Right renal cortex interstitium (tissue), 3 donors: Measurements from ENCODE around the gene SPAG7. TPM values are rescaled to one million over a fixed set of nuclear protein-coding genes. Genes with fewer than 3 reads are reported as not detected.

ENCODE experiments used
- DNase-seq, 3 donors: peaks; one replicate each; pipeline ENCODE4 v3.0.0-alpha.2; 2013; ENCODE audit warnings: low read depth in 3 of 3, low spot score in 2 of 3
- polyA plus RNA-seq, 3 donors: library from polyadenylated mRNA; unstranded; fragments of 120-200 nt; gene quantifications; one replicate each; pipeline ENCODE4 v1.2.1, GENCODE V29; 2013; ENCODE audit not compliant: insufficient read length in 3 of 3

The SPAG7 gene
- 100 to 1,000 TPM; 103 to 107 (median 104) TPM for polyA plus RNA-seq

- DNase-seq, result peak; percentile 94 to 99 (median 99)
These were observed at the start of gene SPAG7 for GRCh38 chr17:4967539-4968485. Gene SPAG7 (minus strand): TSS chr17:4967817. CDS start chr17:4967804, 13 bp downstream.

DNA sequence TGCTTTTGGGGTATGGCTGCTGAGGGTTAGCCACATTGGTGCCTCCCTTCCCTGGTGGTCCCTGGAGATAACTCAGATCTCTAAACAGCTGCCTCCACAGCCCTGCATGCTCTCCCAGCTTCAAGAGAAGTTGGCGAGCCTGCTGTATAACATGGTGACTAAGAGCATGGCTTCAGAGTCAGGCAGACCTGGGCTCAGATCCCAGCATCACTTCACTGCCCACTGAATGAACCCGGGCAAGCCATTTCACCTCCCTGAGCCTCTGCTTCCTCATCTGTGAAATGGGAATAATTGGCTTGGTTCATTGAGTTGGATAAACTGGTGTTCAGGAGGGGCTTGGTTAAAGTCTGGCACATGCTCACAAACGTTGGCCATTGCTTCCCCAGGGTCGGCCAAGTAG, 46.7 kb upstream of the SPAG7 start:
- no peak for DNase-seq

GRCh38 chr17:5011928-5012327, 44.3 kb upstream of the SPAG7 start:
- DNase-seq, result no peak

DNA sequence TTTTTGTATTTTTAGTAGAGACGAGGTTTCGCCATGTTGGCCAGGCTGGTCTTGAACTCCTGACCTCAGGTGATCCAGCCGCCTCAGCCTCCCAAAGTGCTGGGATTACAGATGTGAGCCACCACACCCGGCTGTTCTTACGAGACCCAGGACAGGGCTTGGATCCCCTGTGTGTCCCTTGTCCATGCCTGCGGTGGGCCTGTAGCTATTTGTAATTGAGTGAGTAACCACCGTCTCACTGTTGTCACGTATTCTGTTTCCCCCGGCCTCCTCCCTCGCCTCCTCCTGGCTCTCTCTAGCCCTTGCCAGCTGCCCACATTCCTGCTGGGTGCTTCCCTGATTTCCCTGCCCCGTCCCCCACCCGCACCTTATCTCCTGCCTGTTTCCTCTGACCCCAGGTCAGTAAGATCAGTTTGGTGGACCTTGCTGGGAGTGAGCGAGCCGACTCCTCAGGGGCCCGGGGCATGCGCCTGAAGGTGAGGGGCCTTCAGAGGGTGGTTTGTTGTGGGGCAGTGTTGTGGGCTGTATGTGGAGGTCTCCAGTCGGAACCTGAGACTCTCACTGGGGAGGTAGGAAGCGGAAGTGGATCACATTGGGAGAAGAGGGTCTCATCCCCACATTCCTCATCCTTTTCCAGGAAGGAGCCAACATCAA, 35.7 kb upstream of the SPAG7 start:
- DNase-seq, result no peak

- DNase-seq, result no peak
These were observed 34.6 kb upstream of the SPAG7 start for GRCh38 chr17:5002121-5002788.

DNA sequence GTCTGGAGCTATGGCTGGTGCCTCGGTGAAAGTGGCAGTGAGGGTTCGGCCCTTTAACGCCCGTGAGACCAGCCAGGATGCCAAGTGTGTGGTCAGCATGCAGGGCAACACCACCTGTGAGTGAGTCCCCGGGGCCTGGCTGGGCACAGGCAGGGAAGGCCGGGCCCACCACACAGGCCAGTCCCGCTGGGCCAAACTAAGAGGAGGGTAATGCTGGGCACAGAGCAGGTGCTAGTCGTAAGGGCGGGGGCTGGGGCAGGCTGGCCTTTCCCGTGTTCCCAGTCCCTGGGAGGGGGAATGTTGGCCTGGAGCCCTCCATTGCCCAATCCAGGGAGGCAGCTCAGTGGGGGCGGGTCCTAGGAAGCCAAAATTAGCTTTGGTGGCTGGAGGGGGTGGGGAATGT, 32.6 kb upstream of the SPAG7 start:
- no peak for DNase-seq

DNA sequence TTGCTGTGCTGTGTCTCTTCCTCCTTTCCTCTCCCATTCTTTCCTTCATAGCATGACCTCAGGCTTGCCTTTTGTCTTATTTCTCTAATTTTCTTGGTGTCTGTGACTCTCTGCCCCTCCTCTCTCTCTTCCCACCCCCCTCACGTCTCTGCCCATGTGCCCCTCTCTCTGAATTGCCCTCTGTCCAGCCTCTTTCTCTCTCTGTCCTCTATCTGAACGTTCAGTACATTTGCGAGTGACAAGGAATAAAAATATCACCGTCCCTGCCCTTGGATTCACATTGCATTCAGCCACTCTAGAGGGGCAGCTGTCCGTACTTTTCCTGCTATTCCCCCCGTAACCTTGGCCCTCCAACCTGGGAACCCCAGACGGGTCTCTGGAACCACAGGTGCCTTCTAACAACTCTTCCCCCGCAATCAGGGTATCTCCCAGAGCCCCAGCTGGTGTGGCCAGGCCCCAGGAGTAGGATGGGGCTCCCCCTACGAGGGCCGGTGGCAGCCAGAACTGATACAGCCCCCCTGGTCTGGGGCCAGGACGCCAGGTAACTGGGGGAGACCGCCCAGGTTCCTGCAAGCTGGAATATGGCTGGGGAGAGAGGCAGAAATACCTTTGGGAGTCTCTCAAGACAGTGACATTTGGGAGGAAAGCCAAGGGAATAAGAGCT, 31.9 kb upstream of the SPAG7 start:
- DNase-seq, result no peak

GRCh38 chr17:4998732-4999429, 31.3 kb upstream of the SPAG7 start:
- no peak for DNase-seq

- DNase-seq, result no peak
These were observed 30.6 kb upstream of the SPAG7 start for GRCh38 chr17:4998027-4998731.

- DNase-seq, result peak; percentile 76 to 81 (median 80)
These were observed 29.8 kb upstream of the SPAG7 start, which contains the start of the genes INCA1 and KIF1C for GRCh38 chr17:4997302-4998026. Gene INCA1 (minus strand): TSS chr17:4997522. CDS start chr17:4994437, 3,085 bp downstream. Gene KIF1C (plus strand): TSS chr17:4997950. CDS start chr17:5000247, 2,297 bp downstream.

DNA sequence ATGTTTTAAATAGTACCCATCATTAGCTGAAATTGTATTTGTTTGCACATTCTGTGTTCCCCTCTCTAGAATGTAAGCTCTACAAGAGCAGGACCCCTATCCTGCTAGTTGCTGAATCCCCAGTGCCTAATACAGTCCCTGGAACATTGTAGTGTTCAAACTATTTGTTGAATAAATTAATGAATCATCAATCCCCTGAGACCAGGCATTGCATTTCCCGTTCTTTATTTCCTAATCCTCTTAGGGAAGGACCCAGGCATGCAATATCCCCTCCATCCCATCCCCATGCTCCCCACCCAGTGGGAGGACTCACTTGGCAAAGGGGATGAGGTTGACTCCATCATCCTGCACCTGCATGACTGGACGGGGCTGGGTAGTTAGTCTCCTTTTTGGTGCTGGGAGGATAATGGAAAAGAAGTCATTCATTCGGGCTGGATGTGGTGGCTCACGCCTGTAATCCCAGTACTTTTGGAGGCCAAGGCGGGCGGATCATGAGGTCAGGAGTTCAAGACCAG, 26.5 kb upstream of the SPAG7 start:
- DNase-seq, result no peak

- no peak for DNase-seq
These were observed 20.4 kb upstream of the SPAG7 start for GRCh38 chr17:4987767-4988567.

- DNase-seq, result peak in 1 of 3 donors; percentile 55
These were observed 19.5 kb upstream of the SPAG7 start, which contains the start of gene CAMTA2 for GRCh38 chr17:4986951-4987766. Gene CAMTA2 (minus strand): TSS chr17:4987675. CDS start chr17:4986222, 1,453 bp downstream.

DNA sequence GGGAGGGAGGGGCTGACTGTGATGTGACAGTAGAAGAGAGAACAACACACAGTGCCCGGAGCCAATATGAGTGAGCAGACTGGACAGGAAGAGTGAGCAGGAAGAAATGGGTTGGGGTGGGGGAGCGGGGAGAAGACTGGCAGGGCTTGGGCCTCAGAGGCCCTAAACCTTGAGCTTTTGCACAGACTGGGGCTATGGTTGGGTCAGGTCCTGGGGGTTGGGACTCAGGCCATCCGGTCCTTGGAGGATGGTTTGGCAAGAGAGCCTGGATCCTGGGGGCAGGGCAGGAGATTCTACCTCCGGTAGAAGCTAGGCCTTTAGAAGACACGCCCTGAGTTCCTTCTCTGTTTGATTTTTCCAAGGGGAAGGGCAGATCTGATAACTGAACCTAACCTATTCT, 18.8 kb upstream of the SPAG7 start:
- no peak for DNase-seq

- DNase-seq, result no peak
These were observed 14.7 kb upstream of the SPAG7 start for GRCh38 chr17:4982305-4982704.

DNA sequence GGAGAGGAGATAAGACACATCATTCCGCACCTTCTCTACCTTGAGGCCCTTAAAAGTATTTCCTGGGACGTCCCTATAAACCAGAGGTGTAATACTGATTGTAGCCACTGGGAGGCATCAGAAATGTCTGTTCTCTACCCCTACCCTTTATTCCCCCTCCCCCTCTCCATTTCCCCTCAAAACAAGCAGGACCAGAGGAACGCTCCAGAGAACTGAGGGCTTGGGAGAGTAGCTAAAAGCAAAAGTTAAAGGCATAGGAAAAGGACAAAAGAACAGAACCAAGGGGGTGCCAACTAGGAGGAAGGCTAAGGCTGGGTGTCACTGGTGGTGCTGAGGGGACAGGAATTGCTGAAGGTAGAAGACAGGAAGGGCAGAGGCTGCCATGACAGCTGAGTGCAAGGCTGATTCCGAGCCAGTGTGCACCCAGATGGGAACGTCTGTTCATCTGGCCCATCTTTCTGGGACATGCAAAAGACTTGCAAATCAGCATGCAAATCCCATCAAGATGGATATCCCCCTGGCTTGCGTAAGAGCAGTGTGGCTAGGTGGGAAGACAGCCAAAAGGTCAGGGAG, 13.1 kb upstream of the SPAG7 start:
- DNase-seq, result peak in 1 of 3 donors; percentile 74
